Activated CD8-positive, alpha-beta T cell treated with anti-CD3 and anti-CD28 coated beads for 36 hours (primary cell): ENCODE measurements around the gene STK25. TPM values are rescaled to one million over a fixed set of nuclear protein-coding genes. Genes with fewer than 3 reads are reported as not detected.
A peak's percentile ranks its signal among the peaks of the same experiment; 100 is the strongest.
"Not testable (repeated sequence)": the region's sequence is repeated elsewhere in the genome, so short reads cannot be mapped to it uniquely, and the experiment has no call there.

Source experiments
- ATAC-seq: fragments of 200-7000 bp; cut with Tn5 transposase; one replicate; pipeline ENCODE4 v1.10.0; 2021; ENCODE audit warnings: mild to moderate bottlenecking, moderate library complexity
- CTCF ChIA-PET: fragments of 350-600 bp; sonication (Branson Sonifier 250); formaldehyde crosslinking; loops from one replicate; lab custom pipeline; 2021; ENCODE audit warnings: antibody characterized with exemption; lab: Charles Lee
- POLR2A ChIA-PET: fragments of 350-600 bp; sonication (Branson Sonifier 250); formaldehyde crosslinking; loops from one replicate; lab custom pipeline; 2021; ENCODE audit warnings: antibody characterized with exemption; lab: Charles Lee
- DNase-seq: peaks from one replicate; pipeline ENCODE4 v3.0.0-alpha.2; 2020
- H3K27ac Mint-ChIP-seq: one replicate; pipeline ENCODE4 v1.8.0; 2021; ENCODE audit warnings: mild to moderate bottlenecking, mixed read lengths
- H3K27me3 Mint-ChIP-seq: one replicate; pipeline ENCODE4 v1.8.0; 2021; ENCODE audit warnings: mixed read lengths
- H3K36me3 Mint-ChIP-seq: one replicate; pipeline ENCODE4 v1.8.0; 2021; ENCODE audit warnings: low read depth, mixed read lengths
- H3K4me1 Mint-ChIP-seq: one replicate; pipeline ENCODE4 v1.8.0; 2021; ENCODE audit warnings: low read depth, mixed read lengths
- H3K4me3 Mint-ChIP-seq: one replicate; pipeline ENCODE4 v1.8.0; 2021; ENCODE audit warnings: mild to moderate bottlenecking, moderate library complexity, mixed read lengths
- H3K9me3 Mint-ChIP-seq: one replicate; pipeline ENCODE4 v1.8.0; 2021; ENCODE audit warnings: mixed read lengths
- intact Hi-C: fragments of 100-400 bp; cut with micrococcal nuclease; formaldehyde crosslinking; loops from one replicate; pipeline ENCODE4 v1.10.0; 2022
- microRNA-seq: library from miRNA; unstranded; fragments of <30 nt; microRNA quantifications from one replicate; pipeline ENCODE4 v1.2.0, GENCODE V29; 2022; ENCODE audit warnings: borderline microRNAs expressed, borderline replicate concordance
- total RNA-seq, 2 experiments: library from RNA; stranded (reverse); gene quantifications; one replicate each; pipeline ENCODE4 v1.2.3, GENCODE V29; 2021
- TF ChIP-seq, protein P1 (sequence below): fragments of 200-600 bp; IDR thresholded peaks from one replicate; pipeline ENCODE4 v1.8.0; 2022; ENCODE audit warnings: antibody characterized with exemption, mild to moderate bottlenecking

Gene STK25
- total RNA-seq, 2 experiments from 2014 or later, result 103 to 104 TPM

DNA sequence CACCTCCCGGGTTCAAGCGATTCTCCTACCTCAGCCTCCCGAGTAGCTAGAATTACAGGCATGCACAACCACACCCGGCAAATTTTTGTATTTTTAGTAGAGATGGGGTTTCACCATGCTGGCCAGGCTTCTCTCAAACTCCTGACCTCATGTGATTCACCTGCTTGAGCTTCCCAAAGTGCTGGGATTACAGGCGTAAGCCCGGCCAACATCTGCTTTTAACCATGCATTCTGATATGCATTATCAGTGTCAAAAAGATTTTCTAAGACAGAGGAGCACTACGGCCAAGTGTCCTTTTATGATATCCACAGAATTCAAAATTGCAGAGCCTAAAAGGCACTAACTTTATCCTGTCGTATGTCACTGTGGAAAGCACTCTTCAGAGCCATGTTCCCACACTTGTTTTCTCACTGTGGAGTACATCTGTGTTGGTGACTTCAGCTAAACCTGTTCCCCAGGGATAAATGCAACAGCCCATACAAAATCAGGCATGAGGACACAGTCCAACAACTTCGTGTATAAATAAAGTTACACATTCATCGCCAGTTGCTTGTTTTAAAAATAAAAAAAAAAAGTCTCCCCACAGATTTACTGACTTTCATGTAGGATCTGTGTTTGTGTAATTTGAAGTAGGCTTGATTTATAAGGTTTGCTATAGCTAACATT lies 56.4 kb downstream of the STK25 start:
- no peaks in the 10 kb centered on the region for H3K9me3 Mint-ChIP-seq
- ChIA-PET CTCF (no interaction called here), POLR2A (no interaction called here)
- TF ChIP-seq, protein P1, sequence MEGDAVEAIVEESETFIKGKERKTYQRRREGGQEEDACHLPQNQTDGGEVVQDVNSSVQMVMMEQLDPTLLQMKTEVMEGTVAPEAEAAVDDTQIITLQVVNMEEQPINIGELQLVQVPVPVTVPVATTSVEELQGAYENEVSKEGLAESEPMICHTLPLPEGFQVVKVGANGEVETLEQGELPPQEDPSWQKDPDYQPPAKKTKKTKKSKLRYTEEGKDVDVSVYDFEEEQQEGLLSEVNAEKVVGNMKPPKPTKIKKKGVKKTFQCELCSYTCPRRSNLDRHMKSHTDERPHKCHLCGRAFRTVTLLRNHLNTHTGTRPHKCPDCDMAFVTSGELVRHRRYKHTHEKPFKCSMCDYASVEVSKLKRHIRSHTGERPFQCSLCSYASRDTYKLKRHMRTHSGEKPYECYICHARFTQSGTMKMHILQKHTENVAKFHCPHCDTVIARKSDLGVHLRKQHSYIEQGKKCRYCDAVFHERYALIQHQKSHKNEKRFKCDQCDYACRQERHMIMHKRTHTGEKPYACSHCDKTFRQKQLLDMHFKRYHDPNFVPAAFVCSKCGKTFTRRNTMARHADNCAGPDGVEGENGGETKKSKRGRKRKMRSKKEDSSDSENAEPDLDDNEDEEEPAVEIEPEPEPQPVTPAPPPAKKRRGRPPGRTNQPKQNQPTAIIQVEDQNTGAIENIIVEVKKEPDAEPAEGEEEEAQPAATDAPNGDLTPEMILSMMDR, result no peak
- intact Hi-C loops, result no loop called here
- H3K4me3 Mint-ChIP-seq, result no peak overlapping the region
- ATAC-seq (no peak), DNase-seq (no peak)
- H3K4me1 Mint-ChIP-seq, result no peaks in the 10 kb centered on the region
- H3K27ac Mint-ChIP-seq, result no peak overlapping the region
- H3K36me3 Mint-ChIP-seq, result peaks cover 9% of the 10 kb centered on the region
- H3K27me3 Mint-ChIP-seq, result peaks cover 24% of the 10 kb centered on the region

- H3K9me3 Mint-ChIP-seq, H3K27ac Mint-ChIP-seq, DNase-seq, POLR2A ChIA-PET, ATAC-seq, CTCF ChIA-PET, intact Hi-C loops, H3K4me1 Mint-ChIP-seq, H3K4me3 Mint-ChIP-seq: not testable (repeated sequence)
- Mint-ChIP-seq H3K27me3 (peaks cover 32% of the 10 kb centered on the region), H3K36me3 (peaks cover 16% of the 10 kb centered on the region)
Observed at GRCh38 chr2:241450092-241450491, 58.3 kb downstream of the STK25 start.

DNA sequence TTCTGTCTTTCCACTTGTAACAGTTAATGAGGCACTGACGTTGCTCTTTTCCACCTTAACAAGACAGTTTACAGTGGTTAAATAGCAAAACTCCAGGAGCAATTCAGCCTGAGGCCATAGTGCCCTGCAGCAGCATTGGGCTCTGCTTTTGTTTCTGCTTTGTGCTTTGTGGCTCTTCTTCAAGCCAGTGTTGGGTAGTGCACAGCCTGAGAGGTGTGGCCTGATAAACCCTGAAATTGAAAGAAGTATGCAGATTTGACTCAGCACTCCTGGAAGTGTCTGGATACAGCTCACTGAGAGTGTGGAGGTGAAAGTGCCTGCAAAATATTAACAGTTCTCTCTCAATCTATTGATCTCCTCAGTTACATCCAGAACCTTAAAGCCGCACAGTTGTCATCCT lies 63.0 kb downstream of the STK25 start:
- ATAC-seq (no peak), DNase-seq (peak; percentile 9)
- H3K27ac Mint-ChIP-seq, result no peak overlapping the region
- ChIA-PET CTCF (no interaction called here), POLR2A (no interaction called here)
- H3K27me3 Mint-ChIP-seq, result peaks cover 45% of the 10 kb centered on the region
- no peaks in the 10 kb centered on the region for H3K9me3 Mint-ChIP-seq
- H3K4me3 Mint-ChIP-seq, result no peak overlapping the region
- TF ChIP-seq, protein P1, result no peak
- intact Hi-C loops, result no loop called here
- H3K36me3 Mint-ChIP-seq, result peaks cover 46% of the 10 kb centered on the region
- H3K4me1 Mint-ChIP-seq, result peaks cover 28% of the 10 kb centered on the region

GRCh38 chr2:241443486-241444223 lies 64.7 kb downstream of the STK25 start:
- Mint-ChIP-seq H3K36me3 (peaks cover 46% of the 10 kb centered on the region), H3K4me3 (peak overlapping the region; percentile 53), H3K9me3 (no peaks in the 10 kb centered on the region), H3K27me3 (peaks cover 45% of the 10 kb centered on the region), H3K4me1 (peaks cover 28% of the 10 kb centered on the region), H3K27ac (peak overlapping the region; percentile 79)
- ChIA-PET CTCF (interaction anchor here (0.8 kb wide), 1 partner anchor 167 kb away, joined by 3 read pairs; no protein-coding TSS in a partner anchor), POLR2A (interaction anchor here (0.7 to 1.4 kb wide), 5 partner anchors 42 to 293 kb away, joined by 3 to 4 read pairs (median 3); partner anchors contain the start of genes ATG4B, HDLBP, SEPTIN2 and THAP4)
- intact Hi-C loops, result no loop called here
- TF ChIP-seq, protein P1, result no peak
- DNase-seq (peak; percentile 96), ATAC-seq (peak; percentile 87)

Small RNA genes within 50 kb of the gene (microRNA-seq; reads per million reads assigned to microRNA genes)
- not detected for gene MIR3133

Other genes starting within 250 kb of the STK25 start
- gene HDLBP, start 192.9 kb downstream of the STK25 start, total RNA-seq, result 100 to 1,000 TPM; 259 to 266 TPM
- 100 to 1,000 TPM; 210 to 211 TPM for gene SEPTIN2, start 192.7 kb downstream of the STK25 start, total RNA-seq
- 10 to 100 TPM; 31.9 to 32.8 TPM for gene FARP2, start 152.3 kb downstream of the STK25 start, total RNA-seq
- under 1 TPM; 0.16 to 0.22 TPM for gene BOK, start 50.2 kb upstream of the STK25 start, total RNA-seq
- gene THAP4, start 128.6 kb upstream of the STK25 start, total RNA-seq, result 10 to 100 TPM; 45.1 to 48.9 TPM
- gene ATG4B, start 129.1 kb upstream of the STK25 start, total RNA-seq, result 10 to 100 TPM; 90.7 to 94.6 TPM
- gene DTYMK, start 178.2 kb upstream of the STK25 start, total RNA-seq, result 10 to 100 TPM; 87.1 to 91.9 TPM
- 10 to 100 TPM; 37.7 to 41.3 TPM for gene ING5, start 193.5 kb upstream of the STK25 start, total RNA-seq
- gene D2HGDH, start 226.0 kb upstream of the STK25 start, total RNA-seq, result 10 to 100 TPM; 39.4 to 42.6 TPM